Head of caudate nucleus (tissue), 42 donors: Measurements from ENCODE around the gene GTF2H2C.
A peak's percentile ranks its signal among the peaks of the same experiment; 100 is the strongest.
"Not testable (repeated sequence)": the region's sequence is repeated elsewhere in the genome, so short reads cannot be mapped to it uniquely, and the experiment has no call there.

Source experiments
- DNase-seq, 42 donors: peaks; one replicate each; pipeline versions ENCODE4 v3.0.0 to v3.0.0-alpha.2; 2020 to 2021; ENCODE audit warnings: mixed read lengths in 7 of 42
- intact Hi-C: fragments of 100-400 bp; cut with DNase I; formaldehyde crosslinking; loops from one replicate; pipeline ENCODE4 v1.15.0; 2022

GTF2H2C gene

DNA sequence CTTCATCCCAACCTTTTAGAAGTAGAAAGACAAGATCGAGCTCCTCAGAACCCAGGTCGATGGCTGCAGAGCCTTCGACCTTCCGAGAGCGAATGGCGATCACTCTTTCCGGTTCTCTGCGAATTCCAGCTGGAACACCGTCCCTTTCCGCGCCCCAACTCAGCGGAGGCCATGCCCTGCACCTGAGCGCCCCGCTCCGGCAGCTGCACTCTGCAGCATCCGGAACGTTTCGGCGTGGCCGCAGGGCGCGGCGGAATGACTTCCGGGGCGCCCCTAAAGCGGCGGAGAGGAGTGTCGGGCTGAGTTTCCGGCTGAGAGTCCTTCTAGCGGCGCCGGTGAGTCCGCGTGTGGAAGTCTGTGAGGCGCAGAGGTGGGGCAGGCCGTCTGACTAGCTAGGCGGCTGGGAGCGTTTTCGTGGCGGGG, at the start of gene GTF2H2C:
TSS of gene GTF2H2C (plus strand) at position 284 of the 423 bp plus-strand sequence. CDS start 4,942 bp downstream, outside the sequence.
- peak; percentile 38 to 91 (median 73) for DNase-seq
- intact Hi-C loops = not testable (repeated sequence)

DNA sequence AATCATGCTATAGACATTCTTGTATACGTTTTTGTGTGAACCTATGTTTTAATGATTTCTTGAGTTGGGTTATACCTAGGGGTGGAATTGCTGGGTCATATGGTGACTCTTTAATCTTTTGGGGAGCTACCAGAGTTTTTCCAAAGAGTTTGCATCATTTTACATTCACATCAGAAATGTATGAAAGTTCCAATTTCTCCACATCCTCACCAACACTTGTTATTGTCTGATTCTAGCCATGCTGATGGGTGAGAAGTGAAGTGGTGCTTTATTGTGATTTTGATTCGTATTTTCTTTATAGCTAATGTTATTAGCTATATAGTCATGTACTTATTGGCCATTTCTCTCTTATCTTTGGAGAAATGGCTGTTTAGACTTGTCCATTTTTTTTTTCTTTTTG, 49.3 kb upstream of the GTF2H2C start:
- intact Hi-C loops = no loop called here
- no peak for DNase-seq

DNA sequence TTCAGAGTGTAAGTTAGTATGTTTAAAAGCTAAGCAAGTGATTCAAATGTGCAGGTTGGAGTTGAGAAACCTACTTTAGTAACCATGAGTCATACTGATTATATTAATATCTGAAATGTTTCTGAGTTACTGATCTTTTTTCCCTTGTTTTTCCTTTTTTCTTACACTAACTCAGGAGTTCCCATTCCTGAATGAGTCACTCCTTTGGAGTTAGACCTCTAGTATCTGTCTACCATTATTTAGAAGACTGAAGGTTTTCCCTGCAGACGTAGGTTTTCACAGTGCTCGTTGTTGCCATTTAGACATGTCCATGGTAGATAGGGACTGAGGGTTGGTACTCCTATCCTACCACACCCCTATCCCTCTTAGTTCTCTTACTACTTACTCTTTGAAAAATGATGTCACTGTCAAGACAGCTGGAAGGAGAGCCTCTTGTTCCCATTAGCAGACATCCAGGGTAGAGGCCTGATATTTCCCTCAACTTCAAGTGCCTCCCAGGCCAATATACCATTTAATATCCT, 47.2 kb upstream of the GTF2H2C start:
- peak in 1 of 42 donors; percentile 7 for DNase-seq

DNA sequence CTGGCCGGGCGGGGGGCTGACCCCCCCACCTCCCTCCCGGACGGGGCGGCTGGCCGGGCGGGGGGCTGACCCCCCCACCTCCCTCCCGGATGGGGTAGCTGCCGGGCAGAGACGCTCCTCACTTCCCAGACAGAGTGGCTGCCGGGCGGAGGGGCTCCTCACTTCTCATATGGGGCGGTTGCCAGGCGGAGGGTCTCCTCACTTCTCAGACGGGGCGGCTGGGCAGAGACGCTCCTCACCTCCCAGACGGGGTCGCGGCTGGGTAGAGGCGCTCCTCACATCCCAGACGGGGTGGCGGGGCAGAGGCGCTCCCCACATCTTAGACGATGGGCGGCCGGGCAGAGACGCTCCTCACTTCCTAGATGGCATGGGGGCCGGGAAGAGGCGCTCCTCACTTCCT, 44.4 kb upstream of the GTF2H2C start:
- intact Hi-C loops, DNase-seq: not testable (repeated sequence)

More for the DNA sequence above, 47.2 kb upstream of the GTF2H2C start:
- intact Hi-C loops = no loop called here

DNA sequence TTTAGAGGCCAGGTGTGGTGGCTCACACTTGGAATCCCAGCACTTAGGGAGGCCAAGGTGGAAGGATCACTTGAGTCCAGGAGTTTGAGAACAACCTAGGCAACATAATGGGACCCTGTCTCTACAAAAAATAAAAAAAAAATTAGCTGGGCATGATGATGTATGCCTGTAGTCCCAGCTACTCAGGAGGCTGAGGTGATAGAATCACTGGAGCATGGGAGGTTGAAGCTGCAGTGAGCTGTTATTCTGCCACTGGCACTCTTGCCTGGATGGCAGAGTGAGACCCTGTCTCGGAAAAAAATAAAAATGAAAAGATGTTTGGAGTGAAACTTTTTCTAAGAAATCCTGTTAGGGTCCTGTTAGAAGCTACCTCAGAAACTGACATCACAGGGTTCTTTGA, 43.2 kb upstream of the GTF2H2C start:
- no peak for DNase-seq
- intact Hi-C loops = no loop called here

DNA sequence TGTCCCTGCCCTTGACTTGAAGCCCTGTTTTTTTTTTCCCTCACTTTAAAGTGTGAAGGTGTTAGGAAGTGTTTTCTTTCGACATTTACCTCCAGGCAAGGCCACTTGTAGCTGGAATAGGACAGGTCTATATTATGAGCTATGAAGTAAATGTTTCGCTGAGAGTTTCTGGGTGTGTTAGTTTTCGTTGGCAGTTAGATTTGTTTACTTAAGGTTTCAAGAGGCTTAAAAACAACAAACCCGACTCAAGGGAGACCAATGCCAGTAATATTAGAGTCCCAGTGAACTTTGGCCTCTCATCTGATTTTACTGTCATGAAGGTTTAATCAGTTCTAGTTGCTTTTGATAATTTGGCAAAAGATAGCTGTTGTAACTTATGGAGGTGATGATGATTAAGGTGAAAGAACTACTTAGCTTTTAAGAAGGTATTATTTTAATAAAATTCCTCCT, 42.2 kb upstream of the GTF2H2C start:
- intact Hi-C loops = no loop called here
- no peak for DNase-seq

DNA sequence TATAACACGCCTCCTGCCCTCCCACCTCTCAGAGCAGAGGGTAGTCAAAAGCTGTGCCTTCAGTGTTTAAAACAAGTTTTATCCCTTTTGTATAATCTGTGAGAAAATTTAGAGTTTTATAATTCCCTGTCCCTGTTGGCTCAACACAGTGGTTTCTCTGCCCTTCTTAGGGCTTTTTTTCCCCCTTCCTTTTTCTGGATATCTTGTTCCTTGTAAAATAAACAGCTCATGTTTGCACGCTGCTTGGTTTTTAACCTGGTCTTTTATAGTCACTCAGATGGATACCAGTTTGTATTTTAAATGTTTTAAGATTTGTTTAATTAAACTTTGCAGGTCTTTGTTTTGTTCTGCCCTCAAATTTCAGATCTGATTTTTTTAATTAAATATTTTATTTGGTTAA, 40.7 kb upstream of the GTF2H2C start:
- intact Hi-C loops = no loop called here
- DNase-seq = no peak

DNA sequence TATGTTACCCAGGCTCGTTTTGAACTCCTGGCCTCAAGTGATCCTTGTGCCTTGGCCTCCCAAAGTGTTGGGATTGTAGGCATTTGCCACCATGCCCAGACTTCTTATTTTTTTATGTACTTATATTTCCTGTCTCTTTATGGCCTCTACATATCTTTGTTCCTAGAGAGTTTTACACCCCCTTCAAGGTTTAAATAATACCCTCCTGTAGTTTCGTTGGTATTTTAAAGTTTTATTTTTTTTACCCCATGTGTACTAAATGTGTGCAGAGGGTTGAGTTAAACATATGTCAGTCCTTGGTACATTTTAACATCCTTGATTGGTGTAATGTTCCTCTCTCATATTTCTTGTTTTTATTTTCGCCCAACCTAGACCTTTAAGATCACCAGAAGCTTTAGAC, 38.0 kb upstream of the GTF2H2C start:
- DNase-seq = no peak
- intact Hi-C loops = no loop called here

DNA sequence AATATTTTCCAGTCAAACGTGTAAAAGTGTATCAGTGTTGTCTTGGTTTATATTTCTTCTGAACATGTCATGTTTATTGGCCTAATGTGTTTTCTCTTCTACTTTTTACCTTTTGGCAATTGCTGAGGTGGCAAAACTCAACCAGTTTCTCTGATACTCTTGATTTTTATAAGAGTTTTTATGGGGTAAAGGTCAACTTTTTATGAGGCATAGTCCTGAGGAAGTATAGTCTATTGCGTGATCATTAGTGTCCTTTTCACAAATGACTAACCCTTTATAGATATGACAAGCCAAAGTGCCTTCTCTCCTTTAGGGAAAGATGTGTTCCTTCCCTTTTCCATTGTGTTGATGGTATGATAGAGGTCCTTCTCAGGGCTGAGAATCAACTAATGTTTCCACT, 34.5 kb upstream of the GTF2H2C start:
- intact Hi-C loops = no loop called here
- DNase-seq = no peak

DNA sequence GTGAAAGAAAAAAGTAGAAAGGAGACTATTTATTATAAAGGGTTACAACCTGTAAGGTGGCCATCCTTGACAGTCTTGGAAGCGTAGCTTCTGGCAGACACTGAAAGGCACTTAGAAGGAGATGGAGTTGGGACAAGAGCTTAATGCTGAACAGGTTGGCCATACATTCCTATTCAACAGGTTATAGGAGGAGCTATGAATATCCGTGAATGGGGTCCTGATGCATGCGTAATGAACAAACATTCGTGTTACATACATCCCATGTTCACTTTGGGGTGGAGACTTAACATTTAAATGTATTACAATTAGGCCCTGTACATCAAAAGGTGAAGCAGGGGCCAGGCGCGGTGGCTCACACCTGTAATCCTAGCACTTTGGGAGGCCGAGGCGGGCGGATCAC, 33.3 kb upstream of the GTF2H2C start:
- intact Hi-C loops = no loop called here
- DNase-seq = no peak

DNA sequence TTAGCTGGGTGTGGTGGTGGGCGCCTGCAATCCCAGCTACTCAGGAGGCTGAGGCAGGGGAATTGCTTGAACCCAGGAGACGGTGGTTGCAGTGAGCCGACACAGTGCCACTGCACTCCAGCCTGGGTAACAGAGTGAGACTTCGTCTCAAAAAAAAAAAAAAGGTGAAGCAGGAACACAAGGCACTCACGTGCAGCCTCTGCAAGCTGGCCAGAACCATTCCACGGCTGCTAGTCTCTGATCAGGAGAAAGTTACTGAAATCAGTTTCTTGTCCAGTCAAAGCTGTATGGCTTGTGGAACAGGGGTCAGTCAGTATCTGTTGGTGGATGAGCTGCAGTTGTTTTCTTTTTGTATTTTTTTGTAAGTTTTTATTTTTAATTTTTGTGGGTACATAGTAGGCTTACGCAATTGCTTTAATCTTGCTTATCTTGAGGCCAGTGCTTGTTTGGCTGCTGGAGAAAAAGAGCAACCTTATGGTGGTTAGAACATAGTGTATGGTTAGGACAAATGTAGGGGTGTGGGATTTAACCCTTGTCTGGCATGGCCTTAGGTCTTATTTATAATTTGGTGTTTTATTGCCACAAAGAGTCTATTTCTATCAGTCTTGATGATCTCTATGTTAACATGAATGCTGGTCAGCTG, 32.7 kb upstream of the GTF2H2C start:
- intact Hi-C loops = no loop called here
- DNase-seq = no peak

DNA sequence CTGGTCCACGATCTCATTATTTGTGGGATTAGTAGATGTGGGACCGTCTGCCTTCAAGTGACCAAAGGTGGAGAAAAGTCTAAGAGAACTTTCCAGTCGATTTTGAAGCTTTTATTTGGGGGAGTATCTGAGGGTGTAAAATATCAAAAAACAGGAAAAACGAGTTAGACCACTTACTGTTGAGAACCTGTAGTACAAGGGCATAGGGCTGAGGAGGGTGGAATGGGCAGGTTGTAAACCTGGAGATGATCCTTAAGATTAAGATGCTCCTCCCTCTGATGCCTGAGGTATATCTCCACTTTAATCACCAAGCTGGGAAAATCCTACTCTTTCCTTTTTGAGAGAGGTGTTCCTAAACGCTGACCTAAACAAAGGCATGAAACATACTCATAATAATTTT, 32.0 kb upstream of the GTF2H2C start:
- no peak for DNase-seq
- intact Hi-C loops = no loop called here

DNA sequence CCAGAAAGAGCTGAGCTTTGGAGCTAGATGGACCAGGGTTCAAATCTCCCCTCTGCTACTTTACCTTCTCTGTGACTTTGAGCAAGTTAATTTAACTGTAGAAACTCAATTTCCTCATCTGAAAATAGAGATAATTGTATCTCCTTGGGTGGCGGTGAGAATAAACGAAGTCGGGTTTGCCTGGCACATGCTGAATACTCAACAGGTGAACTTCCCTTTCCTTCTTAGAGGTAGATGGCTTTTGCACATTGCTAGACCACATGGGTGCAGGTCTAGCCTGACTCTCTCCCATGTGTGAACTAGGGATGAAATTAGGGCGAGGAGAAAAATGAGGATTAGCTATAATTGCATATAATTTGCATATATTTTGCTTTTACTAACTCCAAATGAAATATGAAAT, 31.4 kb upstream of the GTF2H2C start:
- intact Hi-C loops = no loop called here

DNA sequence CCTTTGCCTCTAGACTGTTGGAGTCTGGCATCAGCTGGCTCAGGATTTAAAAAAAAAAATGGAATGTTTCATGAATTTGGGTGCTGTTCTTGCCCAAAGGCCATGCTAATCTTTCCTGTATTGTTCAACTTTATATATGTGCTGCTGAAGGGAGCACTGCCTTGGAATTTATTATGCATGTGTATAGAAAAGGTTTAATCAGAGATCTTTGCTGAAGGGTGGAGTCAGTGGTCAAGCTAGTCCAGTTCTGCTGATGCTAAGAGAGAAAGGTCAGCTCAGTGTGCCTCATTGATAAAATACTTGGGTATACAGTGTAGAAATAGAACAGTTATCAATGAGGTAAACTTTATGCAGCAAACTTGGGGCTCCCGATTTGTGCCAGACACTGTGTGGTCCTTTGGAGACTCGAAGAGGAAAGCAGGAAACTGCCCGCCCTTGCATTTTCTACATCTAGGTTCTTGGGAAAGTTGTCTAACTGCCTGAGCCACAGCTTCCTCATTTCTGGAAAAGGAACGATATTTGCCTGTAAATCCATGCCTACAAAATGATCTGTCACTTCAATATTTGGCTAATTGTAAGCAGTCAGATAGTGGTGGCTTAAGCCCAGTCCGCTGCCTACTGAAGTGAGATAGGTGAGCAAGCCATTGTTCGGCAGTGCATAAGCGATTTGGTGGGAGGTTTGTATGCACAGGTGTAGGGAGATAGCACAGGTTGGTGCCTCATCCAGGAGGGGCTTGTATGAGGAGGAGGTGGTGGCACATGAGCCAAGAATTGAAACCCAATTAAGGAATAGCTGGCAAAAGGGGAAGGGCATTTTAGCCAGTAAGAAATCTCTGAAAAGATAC, 29.2 kb upstream of the GTF2H2C start:
- intact Hi-C loops = no loop called here
- no peak for DNase-seq

More for the DNA sequence above, 31.4 kb upstream of the GTF2H2C start:
- no peak for DNase-seq

DNA sequence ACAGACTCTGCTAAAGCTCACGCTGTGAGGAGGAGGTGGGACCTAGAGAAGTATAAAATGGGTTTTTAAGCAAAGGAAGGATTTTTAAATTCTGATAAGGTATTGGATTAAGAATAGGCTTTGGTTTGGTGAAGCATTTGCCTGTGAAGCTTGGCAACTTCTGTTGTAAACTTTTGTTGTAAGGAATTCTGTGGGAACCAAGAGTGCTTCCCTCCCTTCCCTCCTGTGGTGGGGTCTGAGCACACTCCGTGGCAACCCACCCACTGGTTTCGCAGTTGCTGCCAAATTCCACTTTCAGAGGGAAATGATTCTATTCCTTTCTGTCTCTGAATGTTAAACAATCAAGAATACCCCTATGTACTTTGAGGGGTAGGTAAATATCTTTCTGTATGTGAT, 28.6 kb upstream of the GTF2H2C start:
- no peak for DNase-seq
- intact Hi-C loops = no loop called here

DNA sequence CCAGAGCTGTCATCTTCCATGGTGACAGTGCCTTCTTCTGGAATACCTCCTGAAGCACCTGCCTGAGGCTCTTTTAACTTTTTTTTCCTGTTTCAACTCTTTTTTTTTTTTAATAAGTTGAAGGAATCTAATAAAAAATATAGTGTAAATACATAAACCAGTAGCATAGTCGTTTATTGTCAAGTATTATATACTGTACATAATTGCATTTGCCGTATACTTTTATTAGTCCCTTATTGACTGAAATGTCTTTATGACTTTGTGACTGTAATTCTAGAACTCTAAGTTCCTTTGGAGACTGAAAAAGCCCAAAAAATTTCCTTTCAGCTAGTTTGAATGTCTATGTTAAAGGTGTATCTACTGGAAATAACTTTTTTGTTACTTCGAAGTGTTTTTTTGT, 22.1 kb upstream of the GTF2H2C start:
- intact Hi-C loops, DNase-seq: not testable (repeated sequence)

DNA sequence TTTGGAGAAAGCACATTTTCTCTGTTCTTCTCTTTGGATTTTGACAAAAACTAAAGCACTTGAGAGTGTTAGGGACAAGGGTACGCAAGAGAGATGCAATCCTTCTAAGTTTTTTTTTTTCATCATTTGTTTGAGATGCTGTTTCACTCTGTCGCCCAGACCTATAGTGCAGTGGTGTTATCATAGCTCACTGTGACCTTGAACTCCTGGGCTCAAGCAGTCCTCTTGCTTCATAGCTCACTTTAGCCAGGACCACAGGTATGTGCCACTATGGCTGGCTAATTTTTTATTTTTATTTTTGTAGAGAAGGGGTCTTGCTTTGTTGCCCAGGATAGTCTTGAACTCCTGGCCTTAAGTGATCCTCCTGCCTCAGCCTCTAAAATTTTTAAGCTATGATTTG, 21.3 kb upstream of the GTF2H2C start:
- DNase-seq, intact Hi-C loops: not testable (repeated sequence)

DNA sequence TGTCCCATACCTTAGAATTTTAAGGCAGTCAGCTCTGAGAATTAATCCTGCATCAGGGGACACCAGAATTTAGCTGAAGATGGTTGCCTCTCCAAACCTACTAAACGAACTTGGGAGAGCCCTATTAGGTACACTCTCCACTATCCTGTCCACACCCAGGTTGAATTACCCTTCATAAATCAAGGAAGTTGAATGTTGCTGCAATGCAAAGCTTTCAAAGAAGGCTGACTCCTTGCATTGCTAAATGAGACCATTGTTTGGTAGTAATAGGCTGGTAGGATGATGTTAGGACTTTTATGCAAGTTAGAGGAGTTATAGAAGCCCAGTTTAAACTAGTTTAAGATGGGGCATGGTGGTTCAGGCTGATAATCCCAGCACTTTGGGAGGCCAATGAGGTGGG, 18.6 kb upstream of the GTF2H2C start:
- intact Hi-C loops, DNase-seq: not testable (repeated sequence)

DNA sequence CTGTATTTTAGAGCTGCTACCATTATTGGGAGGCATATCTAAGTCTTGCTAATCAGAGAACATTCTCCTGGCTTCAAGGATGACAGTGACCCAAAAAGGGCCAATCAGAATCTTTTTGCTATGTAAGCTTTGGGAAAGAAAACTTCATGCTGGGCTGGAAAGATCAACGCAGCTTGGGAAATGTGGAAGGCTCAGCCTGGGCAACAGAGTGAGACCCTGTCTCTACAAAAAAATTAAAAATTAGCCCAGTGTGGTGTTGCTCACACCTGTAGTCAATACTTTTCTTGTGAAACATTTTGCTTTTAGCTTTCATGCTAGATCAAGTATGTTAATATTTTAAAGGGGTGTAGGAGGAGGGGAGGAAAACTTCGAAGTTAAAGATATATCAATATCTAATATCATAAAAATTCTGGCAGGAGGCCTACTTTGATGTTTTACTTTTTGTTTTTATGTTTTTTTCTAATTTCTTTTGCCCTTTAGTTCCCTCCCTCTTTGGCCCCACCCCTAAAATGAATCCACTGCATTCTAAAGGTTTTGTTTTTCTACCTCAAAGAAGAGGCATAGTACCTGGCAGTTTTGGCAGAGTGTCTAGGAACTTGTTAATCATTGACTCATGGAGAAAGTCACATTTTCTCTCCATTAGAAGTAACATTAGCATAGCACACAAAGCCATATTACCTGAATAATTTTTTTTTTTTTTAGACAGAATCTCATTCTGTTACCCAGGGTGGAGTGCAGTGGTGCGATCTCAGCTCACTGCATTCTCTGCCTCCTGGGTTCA, 17.0 kb upstream of the GTF2H2C start:
- intact Hi-C loops, DNase-seq: not testable (repeated sequence)

DNA sequence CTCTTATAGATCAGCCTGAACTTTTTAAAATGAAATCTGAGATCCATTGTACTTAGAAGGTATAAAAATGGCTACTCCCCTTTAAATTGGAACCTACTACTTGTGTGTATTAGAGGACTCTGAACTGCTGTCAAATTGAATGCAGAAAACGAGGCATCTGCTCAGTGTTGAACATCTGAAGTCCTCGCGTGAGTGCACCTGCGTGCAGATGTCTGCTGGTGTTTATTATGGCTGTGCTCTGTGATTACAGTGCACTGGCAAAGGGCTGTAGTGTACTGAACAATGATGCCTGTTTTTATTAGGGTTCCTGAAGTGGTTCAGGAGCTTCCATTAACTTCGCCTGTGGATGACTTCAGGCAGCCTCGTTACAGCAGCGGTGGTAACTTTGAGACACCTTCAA, 15.4 kb upstream of the GTF2H2C start:
- intact Hi-C loops, DNase-seq: not testable (repeated sequence)
